ENCODE results near the gene MVK. TPM values are rescaled to one million over a fixed set of nuclear protein-coding genes. Genes with fewer than 3 reads are reported as not detected.

Gene MVK
- total and polyA plus RNA-seq, 2 donors (not counting 1 experiment from before 2014, with no cell fraction given): 18.8 to 22.1 TPM

- no peak overlapping the region for H3K4me3 ChIP-seq (replicated peaks in 1 of 4; ENCODE audit: control extremely low read depth in 1 of 4, insufficient read depth in 1 of 4, low read depth in 3 of 4, low read length in 4 of 4)
- H3K27me3 ChIP-seq (ENCODE audit: control insufficient read depth, insufficient read depth, low read length): no peaks in the 10 kb centered on the region
- H3K9me3 ChIP-seq (ENCODE audit: control insufficient read depth, insufficient read depth, low read depth, low read length): no peaks in the 10 kb centered on the region
- TF ChIP-seq EZH2 (IDR thresholded peaks at IDR 0.05; ENCODE audit: low read length, missing control alignments): no peak
- TF ChIP-seq, protein P1, sequence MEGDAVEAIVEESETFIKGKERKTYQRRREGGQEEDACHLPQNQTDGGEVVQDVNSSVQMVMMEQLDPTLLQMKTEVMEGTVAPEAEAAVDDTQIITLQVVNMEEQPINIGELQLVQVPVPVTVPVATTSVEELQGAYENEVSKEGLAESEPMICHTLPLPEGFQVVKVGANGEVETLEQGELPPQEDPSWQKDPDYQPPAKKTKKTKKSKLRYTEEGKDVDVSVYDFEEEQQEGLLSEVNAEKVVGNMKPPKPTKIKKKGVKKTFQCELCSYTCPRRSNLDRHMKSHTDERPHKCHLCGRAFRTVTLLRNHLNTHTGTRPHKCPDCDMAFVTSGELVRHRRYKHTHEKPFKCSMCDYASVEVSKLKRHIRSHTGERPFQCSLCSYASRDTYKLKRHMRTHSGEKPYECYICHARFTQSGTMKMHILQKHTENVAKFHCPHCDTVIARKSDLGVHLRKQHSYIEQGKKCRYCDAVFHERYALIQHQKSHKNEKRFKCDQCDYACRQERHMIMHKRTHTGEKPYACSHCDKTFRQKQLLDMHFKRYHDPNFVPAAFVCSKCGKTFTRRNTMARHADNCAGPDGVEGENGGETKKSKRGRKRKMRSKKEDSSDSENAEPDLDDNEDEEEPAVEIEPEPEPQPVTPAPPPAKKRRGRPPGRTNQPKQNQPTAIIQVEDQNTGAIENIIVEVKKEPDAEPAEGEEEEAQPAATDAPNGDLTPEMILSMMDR (conservative IDR thresholded peaks at IDR 0.05 in 1 of 2, IDR thresholded peaks at IDR 0.05 in 1 of 2; ENCODE audit: low read depth in 1 of 2, low read length in 2 of 2): no peak
- DNase-seq (ENCODE audit: low read depth in 2 of 2): peak in 1 of 2 donors; percentile 17
- no peak overlapping the region for H2AFZ ChIP-seq (ENCODE audit: low read length)
- H3K79me2 ChIP-seq (ENCODE audit: control insufficient read depth, insufficient read depth, low read length): no peaks in the 10 kb centered on the region
- H3K27ac ChIP-seq (ENCODE audit: insufficient read depth, low read length): no peak overlapping the region
- H3K4me2 ChIP-seq (ENCODE audit: extremely low read depth, insufficient read depth, low read length): no peak overlapping the region
- H3K36me3 ChIP-seq (ENCODE audit: control insufficient read depth, insufficient read depth, low read length): no peaks in the 10 kb centered on the region
- no peaks in the 10 kb centered on the region for H4K20me1 ChIP-seq (ENCODE audit: control insufficient read depth, extremely low read depth, insufficient read depth, low read length)
- no peak overlapping the region for H3K9ac ChIP-seq (ENCODE audit: insufficient read depth, low read length)
- peaks cover 8% of the 10 kb centered on the region for H3K4me1 ChIP-seq (ENCODE audit: control insufficient read depth, extremely low read depth, insufficient read depth, low read length)
These were observed 32.2 kb upstream of the MVK start for GRCh38 chr12:109541413-109541726.

DNA sequence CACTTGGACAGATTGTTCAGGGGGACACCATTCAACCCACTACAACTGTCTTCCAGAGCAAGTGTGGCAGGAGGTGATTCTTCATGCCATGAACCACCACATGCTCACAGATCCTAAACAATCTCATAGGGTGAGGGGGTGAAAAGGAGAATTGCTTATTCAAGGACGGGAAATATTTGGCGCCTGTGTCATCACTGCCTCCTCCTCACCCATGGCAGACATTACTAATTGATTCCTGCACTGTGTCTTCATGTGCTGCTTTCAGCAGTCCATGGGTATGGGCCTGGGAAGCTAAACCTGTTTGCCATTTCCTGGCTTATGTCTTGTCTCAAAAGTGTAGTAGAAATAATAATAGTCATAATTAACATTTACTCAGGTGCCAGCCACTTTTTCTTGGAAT, 31.6 kb upstream of the MVK start:
- no peak overlapping the region for H2AFZ ChIP-seq (ENCODE audit: low read length)
- H3K4me2 ChIP-seq (ENCODE audit: extremely low read depth, insufficient read depth, low read length): no peak overlapping the region
- no peak overlapping the region for H3K27ac ChIP-seq (ENCODE audit: insufficient read depth, low read length)
- H3K79me2 ChIP-seq (ENCODE audit: control insufficient read depth, insufficient read depth, low read length): no peaks in the 10 kb centered on the region
- H3K27me3 ChIP-seq (ENCODE audit: control insufficient read depth, insufficient read depth, low read length): no peaks in the 10 kb centered on the region
- no peak for TF ChIP-seq EZH2 (IDR thresholded peaks at IDR 0.05; ENCODE audit: low read length, missing control alignments)
- TF ChIP-seq, protein P1 (conservative IDR thresholded peaks at IDR 0.05 in 1 of 2, IDR thresholded peaks at IDR 0.05 in 1 of 2; ENCODE audit: low read depth in 1 of 2, low read length in 2 of 2): no peak
- no peaks in the 10 kb centered on the region for H3K36me3 ChIP-seq (ENCODE audit: control insufficient read depth, insufficient read depth, low read length)
- peak; percentile 30 to 74 for DNase-seq (ENCODE audit: low read depth in 2 of 2)
- no peaks in the 10 kb centered on the region for H3K9me3 ChIP-seq (ENCODE audit: control insufficient read depth, insufficient read depth, low read depth, low read length)
- no peaks in the 10 kb centered on the region for H4K20me1 ChIP-seq (ENCODE audit: control insufficient read depth, extremely low read depth, insufficient read depth, low read length)
- no peak overlapping the region for H3K9ac ChIP-seq (ENCODE audit: insufficient read depth, low read length)
- no peak overlapping the region for H3K4me3 ChIP-seq (replicated peaks in 1 of 4; ENCODE audit: control extremely low read depth in 1 of 4, insufficient read depth in 1 of 4, low read depth in 3 of 4, low read length in 4 of 4)
- H3K4me1 ChIP-seq (ENCODE audit: control insufficient read depth, extremely low read depth, insufficient read depth, low read length): peaks cover 8% of the 10 kb centered on the region

DNA sequence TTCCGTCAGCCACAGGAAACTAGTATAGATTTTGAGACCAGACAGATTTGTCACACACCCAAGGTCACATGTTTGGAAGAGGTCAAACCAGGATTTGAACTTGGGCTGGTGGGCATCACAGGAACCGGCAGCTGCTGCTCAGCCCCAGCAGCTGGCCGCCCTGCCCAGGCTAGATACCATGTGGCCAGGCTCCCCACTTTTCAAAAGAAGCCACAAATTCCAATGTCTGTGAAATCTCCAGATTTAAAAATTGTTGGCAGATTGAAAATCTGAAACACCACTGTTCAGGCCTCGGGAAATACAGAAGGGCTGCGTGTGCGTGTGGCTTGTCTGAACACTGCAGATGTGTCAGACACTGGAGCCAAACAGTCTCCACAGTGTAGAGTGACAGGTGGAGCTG, 30.7 kb upstream of the MVK start:
- peaks cover 8% of the 10 kb centered on the region for H3K4me1 ChIP-seq (ENCODE audit: control insufficient read depth, extremely low read depth, insufficient read depth, low read length)
- DNase-seq (ENCODE audit: low read depth in 2 of 2): no peak
- H3K9me3 ChIP-seq (ENCODE audit: control insufficient read depth, insufficient read depth, low read depth, low read length): no peaks in the 10 kb centered on the region

More for the DNA sequence above, 30.7 kb upstream of the MVK start:
- TF ChIP-seq EZH2 (IDR thresholded peaks at IDR 0.05; ENCODE audit: low read length, missing control alignments): no peak
- TF ChIP-seq, protein P1 (conservative IDR thresholded peaks at IDR 0.05 in 1 of 2, IDR thresholded peaks at IDR 0.05 in 1 of 2; ENCODE audit: low read depth in 1 of 2, low read length in 2 of 2): no peak
- H3K9ac ChIP-seq (ENCODE audit: insufficient read depth, low read length): no peak overlapping the region
- no peak overlapping the region for H3K27ac ChIP-seq (ENCODE audit: insufficient read depth, low read length)
- no peaks in the 10 kb centered on the region for H4K20me1 ChIP-seq (ENCODE audit: control insufficient read depth, extremely low read depth, insufficient read depth, low read length)
- no peak overlapping the region for H2AFZ ChIP-seq (ENCODE audit: low read length)
- no peak overlapping the region for H3K4me2 ChIP-seq (ENCODE audit: extremely low read depth, insufficient read depth, low read length)
- peaks cover 2% of the 10 kb centered on the region for H3K27me3 ChIP-seq (ENCODE audit: control insufficient read depth, insufficient read depth, low read length)
- no peaks in the 10 kb centered on the region for H3K36me3 ChIP-seq (ENCODE audit: control insufficient read depth, insufficient read depth, low read length)
- H3K79me2 ChIP-seq (ENCODE audit: control insufficient read depth, insufficient read depth, low read length): no peaks in the 10 kb centered on the region
- H3K4me3 ChIP-seq (replicated peaks in 1 of 4; ENCODE audit: control extremely low read depth in 1 of 4, insufficient read depth in 1 of 4, low read depth in 3 of 4, low read length in 4 of 4): no peak overlapping the region

Measured in fibroblast of lung (primary cell).